ENCODE results near the gene PDE4D.

Gene PDE4D

DNA sequence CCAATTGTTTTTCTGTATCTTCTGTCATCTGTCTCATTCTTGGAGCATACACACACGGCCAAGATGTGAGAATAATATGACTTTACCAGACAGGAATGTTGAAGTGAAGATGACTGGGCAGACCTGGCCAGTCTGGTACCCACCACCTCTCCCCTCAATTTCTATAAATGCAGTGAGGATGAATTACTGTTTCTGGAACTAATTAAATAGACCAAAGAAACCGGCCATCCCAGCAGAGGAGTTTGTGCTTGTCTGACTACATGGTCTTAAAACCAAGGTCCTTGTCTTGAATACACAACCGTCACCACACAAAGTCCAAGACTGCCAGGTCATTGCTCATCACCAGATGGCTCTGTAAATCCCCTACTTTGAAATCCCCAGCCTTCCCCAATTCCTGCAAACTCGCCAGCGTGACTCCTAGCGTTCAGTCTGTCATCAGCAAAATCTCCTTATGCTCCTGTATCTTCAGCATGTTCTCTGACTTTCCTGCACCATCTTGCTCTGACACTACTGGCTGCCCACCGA is 147.2 kb downstream of the PDE4D start:
- H3K27me3 ChIP-seq (replicated peaks; ENCODE audit: insufficient read depth, low read length): no peaks in the 10 kb centered on the region
- TF ChIP-seq, protein P1, sequence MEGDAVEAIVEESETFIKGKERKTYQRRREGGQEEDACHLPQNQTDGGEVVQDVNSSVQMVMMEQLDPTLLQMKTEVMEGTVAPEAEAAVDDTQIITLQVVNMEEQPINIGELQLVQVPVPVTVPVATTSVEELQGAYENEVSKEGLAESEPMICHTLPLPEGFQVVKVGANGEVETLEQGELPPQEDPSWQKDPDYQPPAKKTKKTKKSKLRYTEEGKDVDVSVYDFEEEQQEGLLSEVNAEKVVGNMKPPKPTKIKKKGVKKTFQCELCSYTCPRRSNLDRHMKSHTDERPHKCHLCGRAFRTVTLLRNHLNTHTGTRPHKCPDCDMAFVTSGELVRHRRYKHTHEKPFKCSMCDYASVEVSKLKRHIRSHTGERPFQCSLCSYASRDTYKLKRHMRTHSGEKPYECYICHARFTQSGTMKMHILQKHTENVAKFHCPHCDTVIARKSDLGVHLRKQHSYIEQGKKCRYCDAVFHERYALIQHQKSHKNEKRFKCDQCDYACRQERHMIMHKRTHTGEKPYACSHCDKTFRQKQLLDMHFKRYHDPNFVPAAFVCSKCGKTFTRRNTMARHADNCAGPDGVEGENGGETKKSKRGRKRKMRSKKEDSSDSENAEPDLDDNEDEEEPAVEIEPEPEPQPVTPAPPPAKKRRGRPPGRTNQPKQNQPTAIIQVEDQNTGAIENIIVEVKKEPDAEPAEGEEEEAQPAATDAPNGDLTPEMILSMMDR (IDR thresholded peaks at IDR 0.05; ENCODE audit: low read length): no peak
- TF ChIP-seq EZH2phosphoT487 (IDR thresholded peaks at IDR 0.05; ENCODE audit: low read length) (no peak), EZH2 (optimal IDR thresholded peaks at IDR 0.05; ENCODE audit: low read depth, low read length) (no peak)
- H4K20me1 ChIP-seq (ENCODE audit: insufficient read depth, low read length): no peaks in the 10 kb centered on the region
- no peaks in the 10 kb centered on the region for H3K9me3 ChIP-seq (replicated peaks; ENCODE audit: insufficient read depth, low read length)
- no peak overlapping the region for H3K27ac ChIP-seq (ENCODE audit: low read length)
- H3K4me3 ChIP-seq (ENCODE audit: low read length): no peak overlapping the region
- H3F3A ChIP-seq (ENCODE audit: insufficient read depth, low read length): no peaks in the 10 kb centered on the region
- H3K9me2 ChIP-seq (replicated peaks; ENCODE audit: insufficient read depth, low read length): no peaks in the 10 kb centered on the region
- DNase-seq: no peak
- no peaks in the 10 kb centered on the region for H3K79me2 ChIP-seq (ENCODE audit: low read length)
- no peaks in the 10 kb centered on the region for H3K36me3 ChIP-seq (replicated peaks; ENCODE audit: insufficient read depth, low read length)
- no peak overlapping the region for H3K9ac ChIP-seq (ENCODE audit: low read length)
- peaks cover 4% of the 10 kb centered on the region for H3K4me1 ChIP-seq (ENCODE audit: low read length)
- H2AFZ ChIP-seq (ENCODE audit: low read length): no peak overlapping the region
- no peak overlapping the region for H3K4me2 ChIP-seq (ENCODE audit: low read depth, low read length)

DNA sequence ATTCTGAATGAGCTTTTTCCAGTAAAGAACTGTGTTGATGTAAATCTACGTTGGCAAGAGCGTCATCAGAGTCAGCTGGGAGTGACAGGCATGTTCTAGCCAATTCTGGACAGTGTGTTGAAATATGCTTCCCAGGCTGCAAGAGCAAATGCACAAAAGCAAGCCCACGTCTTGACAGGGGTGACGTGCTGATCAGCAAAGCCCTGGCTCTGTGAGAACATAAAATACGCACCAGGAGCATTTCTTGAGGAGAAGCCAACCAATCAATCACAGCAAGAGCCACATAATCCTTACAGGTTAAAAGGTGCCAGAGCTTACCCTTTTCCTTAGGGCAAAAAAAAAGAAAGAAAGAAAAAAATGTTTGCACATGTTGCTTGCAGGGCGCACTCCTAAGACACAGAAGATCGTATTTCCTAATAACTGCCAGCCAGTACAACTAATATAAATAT is 148.1 kb downstream of the PDE4D start:
- no peaks in the 10 kb centered on the region for H3K36me3 ChIP-seq (replicated peaks; ENCODE audit: insufficient read depth, low read length)
- DNase-seq: no peak
- no peaks in the 10 kb centered on the region for H4K20me1 ChIP-seq (ENCODE audit: insufficient read depth, low read length)
- no peak overlapping the region for H2AFZ ChIP-seq (ENCODE audit: low read length)
- no peaks in the 10 kb centered on the region for H3K9me2 ChIP-seq (replicated peaks; ENCODE audit: insufficient read depth, low read length)
- no peak overlapping the region for H3K27ac ChIP-seq (ENCODE audit: low read length)
- H3K4me3 ChIP-seq (ENCODE audit: low read length): no peak overlapping the region
- no peak overlapping the region for H3K4me2 ChIP-seq (ENCODE audit: low read depth, low read length)
- H3K4me1 ChIP-seq (ENCODE audit: low read length): no peaks in the 10 kb centered on the region
- H3K27me3 ChIP-seq (replicated peaks; ENCODE audit: insufficient read depth, low read length): no peaks in the 10 kb centered on the region
- H3K9ac ChIP-seq (ENCODE audit: low read length): no peak overlapping the region
- H3K9me3 ChIP-seq (replicated peaks; ENCODE audit: insufficient read depth, low read length): no peaks in the 10 kb centered on the region
- no peaks in the 10 kb centered on the region for H3K79me2 ChIP-seq (ENCODE audit: low read length)
- TF ChIP-seq, protein P1 (IDR thresholded peaks at IDR 0.05; ENCODE audit: low read length): no peak
- TF ChIP-seq EZH2phosphoT487 (IDR thresholded peaks at IDR 0.05; ENCODE audit: low read length): no peak
- no peak for TF ChIP-seq EZH2 (optimal IDR thresholded peaks at IDR 0.05; ENCODE audit: low read depth, low read length)
- no peaks in the 10 kb centered on the region for H3F3A ChIP-seq (ENCODE audit: insufficient read depth, low read length)

DNA sequence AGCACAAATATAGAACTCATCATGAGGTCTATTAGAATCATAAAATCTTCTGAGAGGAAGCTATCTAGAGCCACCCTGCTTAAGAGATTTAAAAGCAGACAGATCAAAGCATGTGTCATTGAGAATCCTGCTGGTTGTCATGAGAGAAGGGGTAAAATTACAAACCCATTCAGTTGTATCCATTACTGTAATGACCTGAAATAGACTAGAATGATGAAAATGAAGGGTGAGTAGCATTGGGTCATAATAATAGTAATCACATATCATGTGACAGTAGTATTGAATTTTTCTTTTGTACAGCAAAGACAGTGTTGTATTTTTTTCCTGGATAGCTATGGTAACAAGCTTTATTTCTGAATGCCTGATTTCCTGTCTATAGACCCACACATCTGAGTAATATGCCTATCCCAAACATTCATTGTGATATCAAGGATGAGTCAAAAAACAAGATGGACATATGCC is 149.0 kb downstream of the PDE4D start:
- no peak overlapping the region for H3K27ac ChIP-seq (ENCODE audit: low read length)
- no peak for DNase-seq
- no peak overlapping the region for H3K4me3 ChIP-seq (ENCODE audit: low read length)
- TF ChIP-seq, protein P1 (IDR thresholded peaks at IDR 0.05; ENCODE audit: low read length): no peak
- TF ChIP-seq EZH2phosphoT487 (IDR thresholded peaks at IDR 0.05; ENCODE audit: low read length) (no peak), EZH2 (optimal IDR thresholded peaks at IDR 0.05; ENCODE audit: low read depth, low read length) (no peak)
- no peaks in the 10 kb centered on the region for H3K9me2 ChIP-seq (replicated peaks; ENCODE audit: insufficient read depth, low read length)
- H3K9me3 ChIP-seq (replicated peaks; ENCODE audit: insufficient read depth, low read length): no peaks in the 10 kb centered on the region
- H2AFZ ChIP-seq (ENCODE audit: low read length): no peak overlapping the region
- no peaks in the 10 kb centered on the region for H3K4me1 ChIP-seq (ENCODE audit: low read length)
- no peak overlapping the region for H3K4me2 ChIP-seq (ENCODE audit: low read depth, low read length)
- no peaks in the 10 kb centered on the region for H3K27me3 ChIP-seq (replicated peaks; ENCODE audit: insufficient read depth, low read length)
- H3K36me3 ChIP-seq (replicated peaks; ENCODE audit: insufficient read depth, low read length): no peaks in the 10 kb centered on the region
- H3K9ac ChIP-seq (ENCODE audit: low read length): no peak overlapping the region
- no peaks in the 10 kb centered on the region for H4K20me1 ChIP-seq (ENCODE audit: insufficient read depth, low read length)
- H3F3A ChIP-seq (ENCODE audit: insufficient read depth, low read length): no peaks in the 10 kb centered on the region
- no peaks in the 10 kb centered on the region for H3K79me2 ChIP-seq (ENCODE audit: low read length)

Data from MM.1S (cell line).